CD4-positive, alpha-beta T cell treated with Interferon alpha-2 for 1 hour (primary cell): Measurements from ENCODE around the gene MMP24OS.
A peak's percentile ranks its signal among the peaks of the same experiment; 100 is the strongest.

Experiments used
- DNase-seq, 2 donors: peaks; one replicate each; pipeline ENCODE4 v3.0.0-alpha.2; 2020 to 2022

The MMP24OS gene

DNA sequence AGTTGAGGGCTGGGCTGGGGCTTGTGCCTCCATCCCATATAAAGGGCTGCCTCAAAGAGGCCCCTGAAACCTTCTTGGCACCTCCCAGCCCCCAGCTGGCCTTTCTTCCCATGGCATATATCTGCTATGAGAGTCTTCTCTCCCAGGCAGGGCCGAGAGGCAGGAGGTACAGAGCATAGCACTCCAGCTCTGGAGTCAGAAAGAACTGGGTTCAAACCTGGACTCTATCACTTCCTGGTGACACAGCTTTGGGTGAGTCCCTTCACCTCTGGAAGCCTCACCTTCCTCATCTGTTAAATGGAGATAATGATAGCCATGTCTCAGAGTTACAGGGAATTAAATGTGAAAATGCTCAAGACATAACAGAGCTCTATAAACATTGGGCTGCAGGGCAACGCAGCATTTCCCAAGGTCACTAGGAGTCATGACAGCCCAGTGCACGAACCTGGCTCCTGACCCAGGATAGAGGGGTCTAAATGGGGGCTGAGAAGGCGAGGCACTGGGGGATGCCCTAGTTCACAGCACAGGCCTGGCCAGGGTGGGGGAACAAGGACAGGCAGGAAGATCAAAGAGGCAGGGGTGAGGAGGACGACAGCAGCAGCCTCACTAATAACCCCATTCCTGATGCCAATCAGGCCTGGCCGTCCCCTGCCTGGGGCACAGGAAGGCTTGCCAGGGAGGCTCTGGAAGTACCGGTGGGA is 12.4 kb upstream of the MMP24OS start:
- no peak for DNase-seq

DNA sequence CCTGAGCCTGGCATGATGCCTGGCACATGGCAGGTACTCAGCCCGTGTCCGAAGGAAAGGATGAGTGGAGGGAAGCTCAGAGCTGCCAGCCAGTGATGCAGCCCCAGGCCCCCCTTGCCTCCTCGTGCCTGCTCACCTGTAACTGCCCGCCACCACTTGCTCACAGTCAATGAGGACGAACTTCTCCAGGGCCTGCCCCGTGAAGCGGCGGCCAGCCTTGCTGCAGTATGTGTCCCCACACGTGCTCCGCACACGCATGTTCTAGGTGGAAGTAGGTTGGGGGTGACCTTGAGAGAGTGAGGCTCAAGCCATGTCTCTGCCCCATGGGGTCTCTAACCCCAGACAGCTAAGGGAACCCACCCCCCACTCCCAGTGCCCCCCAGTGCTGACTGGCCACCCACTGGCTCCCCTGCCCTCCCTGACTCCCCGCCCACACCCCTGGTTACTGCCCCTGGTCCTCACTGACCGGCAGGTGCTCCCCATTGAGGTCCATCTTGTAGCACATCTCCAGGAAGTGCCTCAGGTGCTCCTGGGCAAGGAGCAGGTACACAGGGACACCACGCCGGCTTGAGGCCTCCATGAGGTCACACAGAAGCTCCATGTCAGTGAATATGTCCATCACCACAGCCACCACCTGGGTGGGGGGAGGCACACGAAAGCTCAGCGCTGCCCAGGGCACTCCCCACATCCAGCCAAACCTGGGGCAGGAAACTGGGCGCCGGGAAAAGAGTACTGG is 10.6 kb upstream of the MMP24OS start:
- DNase-seq = no peak

DNA sequence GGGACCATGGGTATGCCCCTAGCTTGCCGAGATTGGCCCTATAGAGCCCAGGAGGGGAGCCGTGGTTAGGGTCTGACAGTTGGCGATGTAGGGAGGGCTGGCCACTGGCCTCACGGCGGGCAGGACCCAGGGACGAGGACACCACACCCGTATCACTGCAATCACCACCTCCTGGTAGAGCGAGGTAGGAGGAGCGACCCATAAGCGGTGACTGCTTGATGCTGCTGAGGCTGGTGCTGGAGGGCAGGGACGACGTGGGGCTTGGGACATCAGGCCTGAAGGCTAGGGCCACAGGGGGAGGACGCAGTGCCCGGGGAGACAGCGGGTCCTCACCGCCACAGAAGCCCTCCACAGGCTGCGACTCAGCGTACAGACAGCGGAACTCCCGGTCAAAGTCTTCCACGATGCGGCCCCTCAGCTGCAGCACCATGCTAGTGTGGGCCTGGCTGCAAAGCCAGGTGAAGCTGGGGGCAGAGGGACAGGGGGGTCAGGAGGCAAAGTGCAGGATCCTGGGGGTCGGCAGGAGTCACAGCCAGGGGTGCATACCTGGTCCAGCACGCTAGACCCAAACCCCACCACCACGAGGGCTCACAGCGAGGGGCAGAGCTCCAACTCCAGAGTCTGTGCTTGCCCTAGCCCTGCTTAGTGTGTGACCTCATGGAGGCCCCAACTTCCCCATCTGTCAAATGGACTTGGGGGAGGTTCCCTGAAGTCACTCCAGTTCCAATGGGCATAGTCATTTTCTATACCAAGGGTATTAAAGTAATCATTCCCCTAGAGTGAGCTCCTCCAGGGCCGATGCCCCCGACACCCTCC is 9.8 kb upstream of the MMP24OS start:
- no peak for DNase-seq

DNA sequence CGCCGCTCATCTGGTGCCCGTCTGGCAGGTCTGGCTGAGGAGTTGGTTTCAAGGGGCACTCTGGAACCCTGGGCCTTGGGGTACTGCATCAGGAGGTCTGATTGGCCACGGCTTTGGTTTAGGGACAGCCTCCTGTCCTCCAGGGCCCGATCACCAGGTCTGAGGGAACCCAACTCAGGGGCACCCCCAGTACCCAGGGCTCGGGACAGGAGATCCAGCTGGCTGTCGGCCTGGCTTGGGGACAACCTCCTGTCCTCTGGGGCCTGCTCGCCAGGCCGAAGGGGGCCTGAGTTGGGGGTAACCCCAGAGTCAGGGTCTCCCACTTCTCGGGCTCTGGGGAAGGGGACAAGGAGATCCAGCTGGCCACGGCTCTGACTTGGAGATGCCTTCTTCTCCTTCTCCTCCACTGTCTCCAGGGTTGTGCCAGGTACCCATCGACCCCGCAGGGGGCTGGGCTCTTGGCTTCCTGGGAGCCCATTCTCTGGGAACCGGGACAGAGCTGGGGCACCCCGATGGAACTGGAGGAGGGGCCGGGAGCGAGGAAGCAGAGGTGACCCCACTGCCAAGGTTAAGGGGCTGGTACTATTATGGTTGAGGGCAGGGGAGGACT is 9.1 kb upstream of the MMP24OS start:
- no peak for DNase-seq

DNA sequence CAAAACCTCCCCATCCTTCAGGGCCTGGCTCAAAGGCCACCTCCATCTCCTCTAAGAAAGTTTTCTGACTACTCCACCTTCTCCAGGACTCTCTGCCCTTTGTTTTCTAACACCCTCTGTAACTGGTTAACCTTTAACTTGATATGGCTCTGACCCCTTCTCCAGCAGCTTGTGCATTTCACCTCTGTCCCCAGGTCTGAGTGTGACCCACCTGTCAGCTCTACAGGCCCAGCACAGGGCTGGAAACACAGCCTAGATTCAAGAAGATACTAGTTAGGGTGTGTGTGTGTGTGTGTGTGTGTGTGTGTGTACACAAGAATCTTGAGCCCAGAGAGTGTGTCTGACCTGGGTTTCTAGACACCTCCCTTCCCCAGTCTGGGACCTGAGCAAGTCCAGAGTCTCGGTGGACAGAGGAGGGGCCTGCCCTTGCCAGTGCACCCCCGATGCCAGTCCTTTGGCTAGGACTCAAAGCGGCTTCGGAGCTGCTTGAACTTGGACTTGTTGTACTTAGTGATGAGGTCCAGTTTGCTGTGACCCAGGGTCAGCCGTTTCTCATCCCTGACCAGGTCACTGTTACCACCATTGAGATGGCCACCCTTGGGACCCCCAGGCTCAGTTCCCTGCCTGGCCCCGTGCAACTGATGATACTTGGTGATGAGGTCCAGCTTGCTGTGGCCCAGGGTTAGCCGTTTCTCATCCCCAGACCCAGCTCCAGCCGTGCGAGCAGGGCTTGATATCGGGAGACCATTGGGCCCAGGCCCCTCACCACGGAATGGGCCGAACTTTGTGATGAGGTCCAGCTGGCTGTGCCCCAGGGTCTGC is 8.4 kb upstream of the MMP24OS start:
- no peak for DNase-seq

DNA sequence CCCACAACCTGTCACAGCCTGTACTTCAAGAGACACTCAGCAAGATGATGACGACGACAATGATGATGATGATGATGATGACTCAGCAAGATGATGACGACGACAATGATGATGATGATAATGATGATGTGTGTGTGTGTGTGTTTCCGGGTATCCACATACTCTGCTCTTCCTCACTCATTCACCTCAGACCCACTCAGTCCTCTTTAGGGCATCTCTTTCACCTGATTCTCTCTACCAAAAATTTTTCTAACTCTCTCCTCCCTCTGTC is 7.8 kb upstream of the MMP24OS start:
- DNase-seq = peak in 1 of 2 donors; percentile 12

DNA sequence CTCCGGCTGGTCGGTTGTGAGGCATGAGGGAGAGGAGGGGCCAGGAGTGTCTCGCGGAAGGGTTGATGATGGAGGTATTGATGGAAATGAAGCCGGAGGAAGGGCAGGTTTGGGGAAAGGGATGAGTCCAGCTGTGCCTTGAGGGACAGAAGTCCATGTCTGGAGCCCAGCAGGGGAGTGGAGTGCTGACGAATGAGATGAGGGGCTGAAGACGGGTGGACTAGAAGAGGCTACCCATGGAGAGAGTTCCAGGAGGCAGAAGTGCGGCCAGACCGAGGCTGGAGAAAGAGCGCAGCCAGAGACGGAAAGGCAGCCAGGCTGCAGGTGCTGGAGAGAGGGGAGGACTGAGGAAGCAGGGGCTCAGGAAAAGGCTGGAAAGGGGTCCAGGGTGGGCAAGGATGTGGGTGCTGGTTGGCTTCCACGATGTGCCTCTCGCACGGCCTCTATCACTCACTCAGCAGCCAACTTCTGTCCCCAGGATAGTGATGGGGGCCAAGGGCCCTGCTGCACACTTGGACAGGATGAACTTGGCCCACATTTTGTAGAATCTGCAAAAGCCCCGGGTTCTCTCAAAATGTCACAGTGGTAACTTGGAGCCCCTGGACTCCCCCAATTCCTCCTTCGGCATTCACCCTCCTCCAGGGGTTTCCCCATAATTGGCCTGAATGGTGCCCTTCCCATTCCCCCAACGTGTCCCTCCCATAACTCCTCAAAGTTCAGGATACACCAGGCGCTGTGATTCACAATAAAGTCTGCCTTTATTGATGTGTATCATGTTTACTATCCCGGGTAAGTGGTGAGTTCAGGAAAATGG is 7.3 kb upstream of the MMP24OS start:
- no peak for DNase-seq

DNA sequence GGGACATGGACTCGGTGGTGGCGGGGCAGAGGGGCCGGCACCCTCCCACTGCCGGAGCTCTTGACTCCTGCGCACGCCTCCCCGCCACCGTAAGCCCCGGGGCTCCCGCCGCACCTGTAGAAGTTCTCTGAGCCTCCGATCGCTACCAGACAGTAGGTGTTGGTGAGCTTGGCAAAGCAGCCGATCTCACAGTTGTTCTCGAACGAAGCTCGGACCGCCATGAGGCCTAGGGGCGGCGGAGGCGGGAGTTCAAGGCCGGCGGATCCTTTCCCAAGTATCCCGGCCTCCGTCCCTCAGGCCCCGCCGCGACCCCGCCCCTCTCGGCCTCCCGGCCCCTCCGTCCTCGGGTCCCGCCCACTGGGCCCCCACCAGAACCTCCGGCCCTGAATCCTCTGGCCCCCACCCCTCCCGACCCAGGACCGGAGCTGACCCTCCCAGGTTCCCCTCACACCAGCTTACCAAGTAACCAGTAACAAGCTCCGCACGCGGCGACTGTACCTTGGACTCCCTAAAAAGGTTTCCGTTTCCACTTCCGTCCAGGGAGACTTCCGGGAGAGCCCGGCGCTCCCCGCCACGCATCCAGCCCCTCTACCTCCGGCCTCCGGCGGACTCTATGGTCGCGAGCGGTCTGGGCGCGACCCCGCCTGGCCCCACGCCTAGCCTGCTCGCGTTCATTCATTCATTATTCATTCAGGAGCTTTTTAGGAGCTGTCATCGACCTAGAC is 6.5 kb upstream of the MMP24OS start, which contains the start of gene EIF6:
TSS of gene EIF6 (minus strand) at position 506 of the 725 bp plus-strand sequence. CDS start at position 221, 285 bp downstream.
- peak; percentile 79 to 84 for DNase-seq

DNA sequence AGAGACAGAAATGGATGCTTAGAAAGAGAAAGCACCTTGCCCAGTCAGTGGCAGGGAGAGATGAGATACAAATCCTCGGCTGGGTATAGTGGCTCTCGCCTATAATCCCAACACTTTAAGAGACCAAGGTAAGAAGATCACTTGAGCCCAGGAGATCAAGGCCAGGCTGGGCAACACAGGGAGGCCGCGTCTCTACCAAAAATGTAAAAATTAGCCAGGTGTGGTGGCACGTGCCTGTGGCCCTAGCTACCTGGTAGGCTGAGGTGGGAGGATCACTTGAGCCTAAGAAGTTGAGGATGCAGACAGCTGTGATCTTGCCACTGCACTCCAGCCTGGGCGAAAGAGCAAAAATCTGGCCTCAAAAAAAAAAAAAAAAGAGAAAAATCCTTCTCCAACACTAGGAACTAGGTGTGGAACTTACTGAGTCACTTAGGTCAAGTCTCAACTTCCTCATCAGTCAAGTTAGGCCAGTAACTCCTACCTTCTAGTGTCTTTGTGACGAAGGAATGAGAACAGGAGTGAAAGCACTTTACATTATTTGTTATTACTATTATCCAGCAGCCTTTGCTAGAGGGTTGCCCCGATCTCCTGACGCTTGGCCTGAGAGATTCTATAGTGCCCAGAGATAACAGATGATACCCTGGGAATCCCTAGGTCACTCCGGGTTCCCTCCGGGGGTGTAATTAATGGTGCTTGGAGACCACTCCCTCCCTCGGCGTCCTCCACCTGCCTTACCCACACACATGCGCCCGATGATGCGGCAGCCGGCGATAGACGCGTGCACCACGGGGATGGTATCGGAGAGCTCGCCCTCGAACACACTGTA is 5.7 kb upstream of the MMP24OS start:
- DNase-seq = no peak

DNA sequence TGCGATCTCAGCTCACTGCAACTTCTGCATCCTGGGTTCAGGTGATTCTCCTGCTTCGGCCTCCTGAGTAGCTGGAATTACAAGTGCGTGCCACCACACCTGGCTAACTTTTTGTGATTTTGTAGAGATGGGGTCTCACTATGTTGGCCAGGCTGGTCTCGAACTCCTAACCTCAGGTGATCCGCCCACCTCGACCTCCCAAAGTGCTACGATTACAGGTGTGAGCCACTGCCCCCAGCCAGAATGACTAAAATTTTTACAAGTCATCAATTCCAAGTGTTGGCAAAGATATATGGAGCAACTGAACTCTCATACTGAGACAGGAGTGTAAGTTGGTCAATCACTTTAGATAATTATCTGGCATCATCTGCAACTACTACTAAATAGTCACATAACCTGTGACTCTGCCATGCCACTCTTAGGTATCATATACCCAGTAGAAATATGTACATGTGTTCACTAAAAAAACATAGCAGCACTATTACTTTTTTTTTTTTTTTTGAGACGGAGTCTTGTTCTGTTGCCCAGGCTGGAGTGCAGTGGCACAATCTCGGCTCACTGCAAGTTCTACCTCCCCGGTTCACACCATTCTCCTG is 3.7 kb upstream of the MMP24OS start:
- no peak for DNase-seq

DNA sequence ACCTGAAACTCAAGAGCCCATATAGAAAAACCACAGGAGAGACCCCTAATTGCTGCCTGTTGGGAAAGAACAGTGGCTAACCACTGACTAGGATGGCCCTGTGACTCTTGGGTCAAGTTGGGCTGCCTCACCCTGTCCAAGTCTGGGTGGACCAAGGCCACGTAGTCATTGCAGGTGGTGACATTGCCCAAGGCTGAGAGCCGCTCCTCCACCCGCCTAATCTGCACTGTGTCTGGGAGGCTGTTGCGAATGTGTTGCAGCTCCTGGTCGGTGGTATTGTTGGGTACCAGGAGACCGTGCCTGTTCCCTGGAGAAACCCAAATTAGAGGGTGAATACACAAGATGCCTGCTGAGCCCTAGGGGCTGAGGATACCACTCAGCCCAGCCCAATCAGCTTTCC is 2.6 kb upstream of the MMP24OS start:
- no peak for DNase-seq

DNA sequence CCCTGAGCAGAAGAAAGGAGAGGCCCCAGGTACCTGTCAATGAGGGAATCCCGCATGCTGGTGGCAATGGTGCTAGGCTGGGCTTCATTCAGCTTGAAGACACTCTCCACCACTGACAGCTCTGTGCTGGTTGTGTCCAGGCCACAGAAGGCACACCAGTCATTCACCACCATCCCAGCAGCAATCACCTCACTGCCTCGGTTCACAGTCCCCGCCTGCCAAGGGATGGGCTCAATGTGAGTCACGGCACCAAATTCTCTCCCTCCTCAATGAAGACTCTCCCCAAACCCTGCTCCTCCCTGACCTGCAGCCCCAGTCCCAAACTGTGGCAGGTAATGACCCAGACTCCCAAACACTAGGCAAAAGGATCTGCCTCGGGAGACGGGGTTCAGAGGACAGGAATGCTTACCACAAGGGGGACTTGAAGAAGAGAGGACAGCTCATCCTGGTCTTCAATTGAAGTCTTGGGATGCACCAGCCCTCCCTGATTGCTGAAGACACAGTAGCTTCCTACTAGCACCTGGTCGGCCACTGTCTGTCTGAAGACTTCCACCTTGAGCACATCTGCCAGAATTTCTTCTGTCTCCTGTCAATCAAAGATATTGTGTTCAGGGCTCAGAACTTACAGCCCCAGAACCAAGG is 1.7 kb upstream of the MMP24OS start:
- DNase-seq = no peak

DNA sequence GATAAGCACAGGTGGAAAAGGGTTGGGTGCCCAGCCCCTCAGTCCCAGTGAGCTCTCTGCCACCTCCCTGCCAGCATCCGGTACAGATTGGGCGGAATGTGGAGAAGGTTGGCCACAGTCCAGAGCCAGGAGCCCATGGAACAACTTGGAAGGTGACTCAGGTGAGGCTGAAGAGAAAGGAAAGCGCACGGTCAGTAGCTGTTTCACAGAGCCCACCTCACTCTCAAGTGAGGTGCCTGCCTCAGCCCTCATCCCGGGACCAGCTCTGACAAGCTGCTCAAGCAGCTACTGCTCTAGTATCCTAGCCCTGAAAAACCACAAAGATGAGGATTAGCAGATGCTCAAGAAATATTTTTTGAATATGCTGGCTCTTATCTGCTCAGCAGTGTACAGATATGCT is 1.1 kb upstream of the MMP24OS start:
- DNase-seq = no peak

DNA sequence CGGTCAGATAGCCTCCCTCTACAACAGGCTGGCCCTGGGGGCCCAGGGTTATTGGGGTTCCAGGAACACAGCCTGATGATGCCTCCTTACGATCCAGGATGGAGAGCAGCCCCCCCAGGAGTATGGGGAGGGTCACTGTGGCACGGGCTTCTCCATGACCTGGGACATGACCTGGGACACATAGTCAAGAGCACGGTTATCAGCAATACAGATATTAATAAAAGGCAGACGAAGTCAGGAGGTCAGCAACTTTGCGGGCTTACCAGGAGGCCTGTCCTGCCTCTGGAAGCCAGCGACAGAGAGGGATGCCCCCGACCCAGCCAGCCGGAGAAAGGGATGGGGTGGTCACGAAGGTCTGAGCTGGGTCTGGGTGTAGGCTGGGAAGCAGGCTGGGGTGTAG is 795 bp downstream of the MMP24OS start:
- DNase-seq = peak in 1 of 2 donors; percentile 9

DNA sequence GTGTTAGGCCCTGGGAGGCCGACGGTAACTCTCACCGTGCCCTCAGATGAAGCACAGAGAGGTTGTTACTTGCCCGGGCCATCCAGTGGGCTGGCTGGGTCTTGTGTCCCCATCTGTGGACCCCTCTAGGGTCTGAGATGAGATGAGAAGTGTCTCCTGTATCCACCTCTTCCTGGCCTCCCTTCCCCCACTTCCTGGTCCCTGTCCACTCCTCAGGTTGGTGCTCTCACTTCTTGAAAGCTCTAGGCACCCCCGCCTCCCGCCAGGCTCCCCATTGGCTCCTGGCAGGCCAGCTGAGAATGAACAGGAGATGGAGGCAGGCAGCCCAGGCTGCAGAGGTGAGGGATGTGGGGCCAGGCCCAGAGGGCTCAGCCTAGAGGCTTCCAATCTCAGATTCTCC is 1.5 kb downstream of the MMP24OS start:
- no peak for DNase-seq

DNA sequence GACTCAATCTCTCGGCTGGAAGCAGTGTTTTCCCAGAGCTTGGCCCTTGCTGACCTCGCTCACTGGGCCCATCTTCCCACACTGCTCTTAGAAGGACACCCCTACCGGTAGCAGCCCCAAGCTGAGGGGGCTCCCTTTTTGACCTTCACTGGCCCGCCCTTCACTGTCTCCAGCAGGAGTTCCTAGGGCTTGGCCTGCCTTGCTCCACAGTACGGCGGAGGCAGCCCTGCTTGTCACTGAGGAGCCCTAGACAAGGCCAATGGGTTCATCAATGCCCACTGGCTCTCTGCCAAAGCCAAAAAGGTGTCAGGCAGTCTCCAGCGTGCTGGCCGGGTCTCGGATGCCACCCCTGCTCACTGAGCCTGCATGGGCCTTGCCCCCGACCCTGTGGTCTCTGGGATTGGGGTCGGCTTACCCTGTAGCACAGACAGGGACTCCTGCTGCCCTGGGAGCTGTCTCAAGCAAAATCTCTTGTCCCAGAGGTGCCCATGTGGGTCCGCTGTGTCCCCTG is 2.1 kb downstream of the MMP24OS start:
- no peak for DNase-seq

DNA sequence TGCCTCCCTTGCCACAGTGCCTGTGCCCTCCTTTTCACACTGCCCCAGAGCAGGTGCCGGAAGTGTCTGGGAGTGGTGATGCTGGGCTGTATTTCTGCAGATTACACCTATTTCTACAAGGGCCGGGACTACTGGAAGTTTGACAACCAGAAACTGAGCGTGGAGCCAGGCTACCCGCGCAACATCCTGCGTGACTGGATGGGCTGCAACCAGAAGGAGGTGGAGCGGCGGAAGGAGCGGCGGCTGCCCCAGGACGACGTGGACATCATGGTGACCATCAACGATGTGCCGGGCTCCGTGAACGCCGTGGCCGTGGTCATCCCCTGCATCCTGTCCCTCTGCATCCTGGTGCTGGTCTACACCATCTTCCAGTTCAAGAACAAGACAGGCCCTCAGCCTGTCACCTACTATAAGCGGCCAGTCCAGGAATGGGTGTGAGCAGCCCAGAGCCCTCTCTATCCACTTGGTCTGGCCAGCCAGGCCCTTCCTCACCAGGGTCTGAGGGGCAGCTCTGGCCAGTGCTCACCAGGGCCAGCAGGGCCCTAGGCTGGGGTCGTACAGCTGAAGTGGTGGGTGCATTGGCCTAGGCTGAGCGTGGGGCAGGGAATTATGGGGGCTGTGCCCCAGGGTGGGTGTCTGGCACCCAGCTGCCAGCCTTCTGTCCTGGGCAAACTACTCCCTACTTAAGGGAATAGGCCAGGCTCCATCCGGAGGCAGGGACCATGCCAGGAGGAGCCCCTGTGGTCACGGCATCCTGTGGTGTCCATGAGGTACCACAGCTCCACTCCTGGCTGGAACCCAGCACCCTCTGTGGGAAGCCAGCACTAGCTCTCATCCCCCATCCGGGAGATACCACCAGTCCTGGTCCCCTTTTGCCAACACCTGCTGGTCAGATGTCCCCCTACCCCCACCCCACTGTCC is 3.5 kb downstream of the MMP24OS start:
- DNase-seq = no peak
